BJ (cell line): ENCODE measurements around the gene ADGRG2. TPM values are rescaled to one million over a fixed set of nuclear protein-coding genes. Genes with fewer than 3 reads are reported as not detected.

ENCODE experiments used
- CTCF ChIA-PET: fragments of 350-600 bp; formaldehyde crosslinking; extraction: SDS; loops from one replicate; lab custom pipeline; 2021; ENCODE audit warnings: antibody characterized with exemption, inconsistent platforms; lab: Yijun Ruan, JAX
- POLR2A ChIA-PET: fragments of 300-600 bp; sonication (Branson Sonifier 250); formaldehyde crosslinking; extraction: SDS; loops from one replicate; lab custom pipeline; 2021; ENCODE audit warnings: antibody characterized with exemption; lab: Charles Lee
- DNase-seq: peaks from one replicate; pipeline ENCODE4 v3.0.0-alpha.2; 2011; ENCODE audit warnings: low read depth
- H3K27me3 ChIP-seq: 2 replicates; pipeline ENCODE4 v1.6.0; 2011; ENCODE audit warnings: low read length; ENCODE audit not compliant: control insufficient read depth, insufficient read depth
- H3K36me3 ChIP-seq: 2 replicates; pipeline ENCODE4 v1.5.1; 2011; ENCODE audit warnings: low read length; ENCODE audit not compliant: control insufficient read depth, insufficient read depth
- H3K4me3 ChIP-seq: 2 replicates; pipeline ENCODE4 v1.5.1; 2011; ENCODE audit warnings: low read depth, mild to moderate bottlenecking, control low read depth, low read length
- CTCF ChIP-seq: IDR thresholded peaks from 2 replicates; pipeline ENCODE4 v1.5.1; 2011; ENCODE audit warnings: low read depth, mild to moderate bottlenecking, control low read depth, inconsistent platforms, low read length, moderate library complexity; ENCODE audit not compliant: insufficient read depth
- polyA plus RNA-seq: library from polyadenylated mRNA; depleted of rRNA; stranded (reverse); fragments of >200 nt; gene quantifications from 2 replicates; pipeline ENCODE4 v1.2.3, GENCODE V29; 2011

ADGRG2 gene
- polyA plus RNA-seq, 1 experiment: 0.05 TPM

DNA sequence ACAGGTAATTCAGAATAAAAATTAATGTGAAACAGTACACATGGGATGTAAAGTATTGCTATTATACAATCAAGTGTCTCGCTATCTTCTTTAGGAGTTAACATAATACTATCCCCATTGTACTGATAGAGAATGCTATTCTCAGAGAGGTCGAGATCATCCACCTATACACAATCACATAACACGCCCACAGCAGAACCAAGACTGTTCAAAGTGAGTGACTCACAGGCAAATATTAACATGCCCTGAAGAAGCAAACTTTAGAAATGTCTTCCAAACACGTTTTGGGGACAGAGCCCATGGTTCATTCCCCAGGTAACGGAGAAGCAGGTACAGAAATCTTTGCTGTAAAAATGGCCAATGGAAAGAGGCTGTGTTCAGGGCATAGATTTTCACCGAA is 88.2 kb downstream of the ADGRG2 start:
- Histone ChIP-seq H3K36me3 (no peaks in the 10 kb centered on the region), H3K4me3 (no peak overlapping the region), H3K27me3 (no peaks in the 10 kb centered on the region)
- DNase-seq: no peak
- TF ChIP-seq CTCF: no peak
- CTCF ChIA-PET: no interaction called here
- POLR2A ChIA-PET: no interaction called here

DNA sequence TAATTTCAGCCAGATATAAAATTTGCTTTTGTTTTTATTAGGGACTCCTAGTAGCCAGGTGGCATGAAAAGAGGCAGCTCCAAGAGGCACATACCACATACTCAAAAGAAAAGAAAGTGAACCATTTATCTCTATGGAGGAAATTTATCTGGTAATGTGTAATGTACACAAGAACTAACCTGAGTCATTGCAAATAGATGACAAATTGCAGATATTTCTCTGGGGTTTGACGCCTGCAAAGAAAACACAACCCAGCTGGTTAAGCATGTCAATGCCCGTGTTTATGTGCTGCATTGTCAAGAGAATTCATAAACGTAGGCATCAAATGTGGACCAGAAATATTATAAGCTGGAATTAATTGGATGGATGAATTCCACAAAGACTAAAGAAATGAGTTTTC is 91.5 kb downstream of the ADGRG2 start:
- H3K4me3 ChIP-seq: no peak overlapping the region
- CTCF ChIA-PET: no interaction called here
- POLR2A ChIA-PET: no interaction called here
- DNase-seq: no peak
- no peaks in the 10 kb centered on the region for H3K27me3 ChIP-seq
- TF ChIP-seq CTCF: no peak
- no peaks in the 10 kb centered on the region for H3K36me3 ChIP-seq

GRCh38 chrX:19028560-19028959 is 93.7 kb downstream of the ADGRG2 start:
- Histone ChIP-seq H3K36me3 (no peaks in the 10 kb centered on the region), H3K4me3 (no peak overlapping the region), H3K27me3 (no peaks in the 10 kb centered on the region)
- no peak for DNase-seq
- ChIA-PET POLR2A (no interaction called here), CTCF (interaction anchor here (0.6 to 2.0 kb wide), 2 partner anchors 11 to 706 kb away, joined by 5 to 7 read pairs; no protein-coding TSS in a partner anchor)
- TF ChIP-seq CTCF: no peak

- no peak for DNase-seq
- no peak for TF ChIP-seq CTCF
- ChIA-PET POLR2A (no interaction called here), CTCF (no interaction called here)
- no peaks in the 10 kb centered on the region for H3K36me3 ChIP-seq
- no peak overlapping the region for H3K4me3 ChIP-seq
- no peaks in the 10 kb centered on the region for H3K27me3 ChIP-seq
Measured at GRCh38 chrX:19024366-19024765, 97.9 kb downstream of the ADGRG2 start.

DNA sequence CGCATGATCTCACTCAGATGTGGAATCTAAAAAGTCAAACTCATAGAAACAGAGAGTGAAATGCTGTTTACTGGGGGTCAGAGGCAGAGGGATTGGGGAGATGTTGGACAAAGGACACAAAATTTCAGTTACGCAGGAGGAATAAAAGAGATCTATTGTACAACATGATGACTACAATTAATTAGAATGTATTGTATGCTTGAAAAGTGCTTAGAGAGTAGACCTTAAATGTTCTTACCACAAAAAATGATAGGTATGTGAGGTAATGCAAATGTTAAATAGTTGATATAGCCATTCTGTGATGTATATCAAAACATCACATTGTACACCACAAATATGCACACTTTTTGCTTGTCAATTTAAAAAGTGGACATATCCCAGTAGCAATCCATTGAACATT is 102.3 kb downstream of the ADGRG2 start:
- CTCF ChIA-PET: no interaction called here
- DNase-seq: no peak
- Histone ChIP-seq H3K27me3 (no peaks in the 10 kb centered on the region), H3K4me3 (no peak overlapping the region), H3K36me3 (no peaks in the 10 kb centered on the region)
- no peak for TF ChIP-seq CTCF
- POLR2A ChIA-PET: no interaction called here
